ENCODE data around the gene SBF2. TPM values are rescaled to one million over a fixed set of nuclear protein-coding genes. Genes with fewer than 3 reads are reported as not detected.

SBF2 gene
- total and polyA plus RNA-seq, 9 of the 15 experiments (the other 6 are each of a cell fraction or from before 2014, with no cell fraction given): 0.80 to 9.5 (median 5.0) TPM

GRCh38 chr11:9756878-9757277 is 537.1 kb downstream of the SBF2 start:
- Histone ChIP-seq H2AFZ (ENCODE audit: low read depth, low read length) (peak overlapping the region; percentile 13; the same call in 1 of the 2 replicates), H3K79me2 (ENCODE audit: control insufficient read depth, insufficient read depth, low read length) (no peaks in the 10 kb centered on the region), H3K36me3 (ENCODE audit: control insufficient read depth, insufficient read depth, low read length) (no peaks in the 10 kb centered on the region), H3K9me3 (replicated peaks; ENCODE audit: control insufficient read depth, insufficient read depth, low read depth, low read length) (no peaks in the 10 kb centered on the region), H3K27ac (ENCODE audit: extremely low read depth, low read depth, low read length) (no peak overlapping the region), H3K9ac (ENCODE audit: insufficient read depth in 1 of 2, low read depth in 2 of 2, low read length in 2 of 2) (no peak overlapping the region), H3K4me3 (no peak overlapping the region), H3K4me1 (replicated peaks in 1 of 2; ENCODE audit: control insufficient read depth in 2 of 2, insufficient read depth in 2 of 2, low read length in 2 of 2) (peaks cover 22 to 27% of the 10 kb centered on the region in 2 experiments), H3K4me2 (ENCODE audit: insufficient read depth, low read length) (no peak overlapping the region), H4K20me1 (replicated peaks; ENCODE audit: control insufficient read depth, insufficient read depth, low read length) (no peaks in the 10 kb centered on the region; the same call in 1 of the 2 replicates), H3K27me3 (ENCODE audit: control insufficient read depth in 2 of 2, insufficient read depth in 2 of 2, low read length in 2 of 2) (no peaks in the 10 kb centered on the region; a peak in 1 of 5 replicates), H3K9me1 (ENCODE audit: control insufficient read depth, insufficient read depth, low read length) (peaks cover 7% of the 10 kb centered on the region)
- POLR2A ChIA-PET: interaction anchor here (0.6 kb wide), 3 partner anchors 36 to 173 kb away, joined by 3 read pairs; no protein-coding TSS in a partner anchor
- DNase-seq (ENCODE audit: extremely low read depth in 1 of 4, low spot score in 3 of 4): no peak
- BruUV-seq (replicated peaks): no TSS peak
- CTCF ChIA-PET (ENCODE audit: low intra/inter-chr PET ratio): interaction anchor here (0.6 to 3.1 kb wide), 3 partner anchors 143 to 216 kb away, joined by 5 to 33 read pairs (median 8); no protein-coding TSS in a partner anchor
- in situ Hi-C loops (cut with MboI): no loop called here
- intact Hi-C loops (cut with micrococcal nuclease): loop anchor here (5.0 to 10.0 kb wide), 3 partner anchors 448 to 610 kb away; partner anchors contain the start of gene ADM
- no peak for ATAC-seq
- 83% methylated on average over 6 of the region's 6 CpGs for WGBS (ENCODE audit: insufficient coverage, low coverage, missing lambda C conversion rate)
- FAIRE-seq: no peak
- no peak for TF ChIP-seq HCFC1 (IDR thresholded peaks at IDR 0.05; ENCODE audit: low read depth, low read length)

- Histone ChIP-seq H3K4me1 (replicated peaks in 1 of 2; ENCODE audit: control insufficient read depth in 2 of 2, insufficient read depth in 2 of 2, low read length in 2 of 2) (peaks cover 22 to 24% of the 10 kb centered on the region in 2 experiments), H3K4me3 (no peak overlapping the region), H4K20me1 (replicated peaks; ENCODE audit: control insufficient read depth, insufficient read depth, low read length) (no peaks in the 10 kb centered on the region; the same call in 1 of the 2 replicates), H3K36me3 (ENCODE audit: control insufficient read depth, insufficient read depth, low read length) (no peaks in the 10 kb centered on the region), H3K9me3 (replicated peaks; ENCODE audit: control insufficient read depth, insufficient read depth, low read depth, low read length) (no peaks in the 10 kb centered on the region), H3K9me1 (ENCODE audit: control insufficient read depth, insufficient read depth, low read length) (peaks cover 7% of the 10 kb centered on the region), H3K4me2 (ENCODE audit: insufficient read depth, low read length) (no peak overlapping the region), H2AFZ (ENCODE audit: low read depth, low read length) (no peak overlapping the region), H3K9ac (ENCODE audit: insufficient read depth in 1 of 2, low read depth in 2 of 2, low read length in 2 of 2) (no peak overlapping the region), H3K79me2 (ENCODE audit: control insufficient read depth, insufficient read depth, low read length) (no peaks in the 10 kb centered on the region), H3K27ac (ENCODE audit: extremely low read depth, low read depth, low read length) (no peak overlapping the region), H3K27me3 (ENCODE audit: control insufficient read depth in 2 of 2, insufficient read depth in 2 of 2, low read length in 2 of 2) (no peaks in the 10 kb centered on the region; a peak in 1 of 5 replicates)
- intact Hi-C loops (cut with micrococcal nuclease): loop anchor here (5.0 to 10.0 kb wide), 3 partner anchors 448 to 611 kb away; partner anchors contain the start of gene ADM
- WGBS (ENCODE audit: insufficient coverage, low coverage, missing lambda C conversion rate): 79% methylated on average over 5 of the region's 5 CpGs
- no peak for ATAC-seq
- DNase-seq (ENCODE audit: extremely low read depth in 1 of 4, low spot score in 3 of 4): no peak
- in situ Hi-C loops (cut with MboI): no loop called here
- CTCF ChIA-PET (ENCODE audit: low intra/inter-chr PET ratio): interaction anchor here (3.1 kb wide), 1 partner anchor 216 kb away, joined by 33 read pairs; no protein-coding TSS in a partner anchor
- FAIRE-seq: no peak
- no TSS peak for BruUV-seq (replicated peaks)
- POLR2A ChIA-PET: interaction anchor here (0.6 kb wide), 3 partner anchors 37 to 173 kb away, joined by 3 read pairs; no protein-coding TSS in a partner anchor
- TF ChIP-seq ZNF586 (CRISPR knock-in tag; conservative IDR thresholded peaks at IDR 0.05) (no peak), YBX1 (IDR thresholded peaks at IDR 0.05) (no peak), ZNF217 (CRISPR knock-in tag; IDR thresholded peaks at IDR 0.05) (no peak), ZSCAN29 (IDR thresholded peaks at IDR 0.05) (no peak), FOXP1 (CRISPR knock-in tag; IDR thresholded peaks at IDR 0.05) (no peak), CUX1 (CRISPR knock-in tag; IDR thresholded peaks at IDR 0.05) (no peak), HDAC8 (tag; IDR thresholded peaks at IDR 0.05) (no peak)
These were observed 537.6 kb downstream of the SBF2 start for GRCh38 chr11:9756461-9756860.
